Type B pancreatic cell (in vitro differentiated cells): ENCODE data around the gene CLK2. TPM values are rescaled to one million over a fixed set of nuclear protein-coding genes. Genes with fewer than 3 reads are reported as not detected.
A peak's percentile ranks its signal among the peaks of the same experiment; 100 is the strongest.

Source experiments
- DNase-seq: peaks from one replicate; pipeline ENCODE4 v3.0.0; 2021; ENCODE audit warnings: mixed read lengths; ENCODE audit not compliant: unreplicated experiment; ENCODE audit errors: extremely low spot score
- H3K27ac Mint-ChIP-seq: 2 replicates; pipeline ENCODE4 v1.8.0; 2021; ENCODE audit warnings: mild to moderate bottlenecking, mixed read lengths
- H3K27me3 Mint-ChIP-seq: 2 replicates; pipeline ENCODE4 v1.8.0; 2021; ENCODE audit warnings: mixed read lengths
- H3K36me3 Mint-ChIP-seq: 2 replicates; pipeline ENCODE4 v1.8.0; 2021; ENCODE audit warnings: mixed read lengths
- H3K4me1 Mint-ChIP-seq: one replicate; pipeline ENCODE4 v1.8.0; 2021; ENCODE audit warnings: mixed read lengths; ENCODE audit not compliant: unreplicated experiment
- H3K4me3 Mint-ChIP-seq: 2 replicates; pipeline ENCODE4 v1.8.0; 2021; ENCODE audit warnings: mild to moderate bottlenecking, mixed read lengths
- H3K9me3 Mint-ChIP-seq: 2 replicates; pipeline ENCODE4 v1.8.0; 2021; ENCODE audit warnings: mixed read lengths
- CTCF ChIP-seq: fragments of 200-600 bp; sonication (generic); conservative IDR thresholded peaks from 2 replicates; pipeline ENCODE4 v1.5.0; 2021; ENCODE audit warnings: antibody characterized with exemption, mild to moderate bottlenecking
- long read RNA-seq: library from polyadenylated mRNA; unstranded; transcript quantifications from one replicate; pipeline ENCODE4 v2.0.0, GENCODE V29; 2020
- total RNA-seq: library from RNA; stranded (reverse); gene quantifications from 2 replicates; pipeline ENCODE4 v1.2.1, GENCODE V29; 2021; ENCODE audit warnings: low replicate concordance

CLK2 gene
- 61.5 and 96.8 TPM in 2 replicates for total RNA-seq
- long read RNA-seq, partial matches to known transcripts, result 5 of 8 reads
- long read RNA-seq, other reads (novel, unspliced or antisense), result 3 of 8 reads

GRCh38 chr1:155273343-155274245, at the start of gene CLK2:
Gene CLK2 (minus strand): TSS chr1:155273504. CDS start chr1:155270977, 2,527 bp downstream.
- TF ChIP-seq CTCF, result no peak
- Mint-ChIP-seq H3K4me3 (peak within 1 kb of the TSS; percentile 94), H3K4me1 (peaks cover 34% of the 10 kb centered on the region), H3K36me3 (peaks cover 13% of the 10 kb centered on the region), H3K27me3 (no peaks in the 10 kb centered on the region), H3K27ac (peak within 1 kb of the TSS; percentile 92), H3K9me3 (no peaks in the 10 kb centered on the region)
- peak; percentile 98 for DNase-seq

GRCh38 chr1:155322571-155322952, 49.3 kb upstream of the CLK2 start:
- Mint-ChIP-seq H3K4me1 (peaks cover 28% of the 10 kb centered on the region), H3K27ac (peak overlapping the region; percentile 46), H3K4me3 (peak overlapping the region; percentile 86), H3K27me3 (no peaks in the 10 kb centered on the region), H3K36me3 (no peaks in the 10 kb centered on the region), H3K9me3 (no peaks in the 10 kb centered on the region)
- no peak for DNase-seq
- no peak for TF ChIP-seq CTCF

- DNase-seq, result no peak
- Mint-ChIP-seq H3K4me1 (peaks cover 28% of the 10 kb centered on the region), H3K9me3 (no peaks in the 10 kb centered on the region)
These were observed 48.6 kb upstream of the CLK2 start for GRCh38 chr1:155321639-155322503.

GRCh38 chr1:155320661-155321617, 47.6 kb upstream of the CLK2 start, which contains the start of gene RUSC1:
Gene RUSC1 (plus strand): TSS chr1:155320894. CDS start chr1:155321774, 880 bp downstream.
- no peak for DNase-seq
- peaks cover 24% of the 10 kb centered on the region for H3K4me1 Mint-ChIP-seq
- H3K27me3 Mint-ChIP-seq, result no peaks in the 10 kb centered on the region
- no peaks in the 10 kb centered on the region for H3K36me3 Mint-ChIP-seq
- no peaks in the 10 kb centered on the region for H3K9me3 Mint-ChIP-seq
- TF ChIP-seq CTCF, result no peak
- peak within 1 kb of the TSS; percentile 83 for H3K4me3 Mint-ChIP-seq
- peak within 1 kb of the TSS; percentile 46 for H3K27ac Mint-ChIP-seq

More at GRCh38 chr1:155321639-155322503, 48.6 kb upstream of the CLK2 start:
- H3K4me3 Mint-ChIP-seq, result peak overlapping the region; percentile 86
- H3K27me3 Mint-ChIP-seq, result no peaks in the 10 kb centered on the region
- no peaks in the 10 kb centered on the region for H3K36me3 Mint-ChIP-seq
- TF ChIP-seq CTCF, result no peak
- H3K27ac Mint-ChIP-seq, result peak overlapping the region; percentile 46
